Immature natural killer cell (primary cell): ENCODE data around the gene C2. TPM values are rescaled to one million over a fixed set of nuclear protein-coding genes. Genes with fewer than 3 reads are reported as not detected.
"Not testable (repeated sequence)": the region's sequence is repeated elsewhere in the genome, so short reads cannot be mapped to it uniquely, and the experiment has no call there.

Experiments
- DNase-seq, 3 donors: peaks; one replicate each; pipeline ENCODE4 v3.0.0; 2022; ENCODE audit warnings: mixed read lengths in 1 of 3
- H3K27ac Mint-ChIP-seq, 6 donors: one replicate each; pipeline ENCODE4 v1.8.0; 2020; ENCODE audit warnings: mixed read lengths in 6 of 6, mild to moderate bottlenecking in 5 of 6, inconsistent platforms in 4 of 6, moderate library complexity in 3 of 6
- H3K27me3 Mint-ChIP-seq, 3 donors: one replicate each; pipeline ENCODE4 v1.8.0; 2020 to 2021; ENCODE audit warnings: low read depth in 3 of 3, mild to moderate bottlenecking in 3 of 3, mixed read lengths in 3 of 3, moderate library complexity in 3 of 3, inconsistent platforms in 1 of 3
- H3K36me3 Mint-ChIP-seq, 3 donors: one replicate each; pipeline ENCODE4 v1.8.0; 2020; ENCODE audit warnings: mixed read lengths in 3 of 3, inconsistent platforms in 2 of 3, mild to moderate bottlenecking in 2 of 3
- H3K4me1 Mint-ChIP-seq, 2 donors: one replicate each; pipeline ENCODE4 v1.8.0; 2020; ENCODE audit warnings: inconsistent platforms in 2 of 2, mild to moderate bottlenecking in 2 of 2, mixed read lengths in 2 of 2, moderate library complexity in 1 of 2
- H3K4me3 Mint-ChIP-seq, 5 donors: one replicate each; pipeline ENCODE4 v1.8.0; 2020; ENCODE audit warnings: mild to moderate bottlenecking in 5 of 5, mixed read lengths in 5 of 5, inconsistent platforms in 3 of 5, moderate library complexity in 3 of 5
- H3K9me3 Mint-ChIP-seq, 6 donors: one replicate each; pipeline ENCODE4 v1.8.0; 2020; ENCODE audit warnings: mild to moderate bottlenecking in 6 of 6, mixed read lengths in 6 of 6, inconsistent platforms in 4 of 6, moderate library complexity in 3 of 6
- polyA plus RNA-seq, 3 donors: library from polyadenylated mRNA; unstranded; fragments of 300-500 nt; fragmentation: Illumina TruSeq; gene quantifications; one replicate each; pipeline ENCODE4 v1.2.3, GENCODE V29; 2021

C2 gene
- polyA plus RNA-seq, 3 donors from 2014 or later, result 0.74 TPM; not detected in 2

- Mint-ChIP-seq H3K27me3 (peaks cover 0 to 4% (median 2%) of the 10 kb centered on the region in 3 donors), H3K4me1 (no peaks in the 10 kb centered on the region), H3K36me3 (no peaks in the 10 kb centered on the region), H3K4me3 (no peak overlapping the region), H3K9me3 (no peaks in the 10 kb centered on the region), H3K27ac (no peak overlapping the region)
- DNase-seq, result no peak
Measured at GRCh38 chr6:31919624-31920303, 7.8 kb upstream of the C2 start.

DNA sequence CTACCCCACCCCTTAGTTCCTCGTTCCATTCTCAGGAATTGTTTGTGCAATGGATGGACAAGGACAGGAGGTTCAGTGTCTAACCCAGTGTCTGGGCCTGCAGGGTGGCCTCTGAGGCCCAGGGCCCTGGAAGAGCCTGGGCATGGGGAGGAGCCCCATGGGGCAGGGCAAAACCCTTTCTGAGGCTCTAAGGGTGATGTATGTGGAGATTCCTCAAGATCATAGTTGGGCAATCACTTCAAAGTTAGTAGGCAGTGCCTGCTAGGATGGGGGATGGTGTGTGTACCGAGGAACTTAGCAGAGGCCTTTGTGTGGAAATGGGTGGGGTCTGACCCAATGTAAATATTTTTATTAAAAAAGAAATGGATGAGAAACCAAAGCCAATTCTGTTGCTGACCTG lies 6.7 kb upstream of the C2 start:
- Mint-ChIP-seq H3K4me3 (no peak overlapping the region), H3K27ac (no peak overlapping the region), H3K27me3 (peaks cover 0 to 4% (median 2%) of the 10 kb centered on the region in 3 donors), H3K4me1 (no peaks in the 10 kb centered on the region), H3K9me3 (no peaks in the 10 kb centered on the region), H3K36me3 (no peaks in the 10 kb centered on the region)
- no peak for DNase-seq

GRCh38 chr6:31922942-31923341 lies 4.6 kb upstream of the C2 start:
- Mint-ChIP-seq H3K36me3 (no peaks in the 10 kb centered on the region), H3K4me1 (no peaks in the 10 kb centered on the region), H3K27me3 (peaks cover 0 to 5% (median 2%) of the 10 kb centered on the region in 3 donors), H3K4me3 (no peak overlapping the region), H3K9me3 (no peaks in the 10 kb centered on the region), H3K27ac (peak overlapping the region in 1 of 6 donors; percentile 43)
- DNase-seq, result peak in 1 of 3 donors; percentile 19

DNA sequence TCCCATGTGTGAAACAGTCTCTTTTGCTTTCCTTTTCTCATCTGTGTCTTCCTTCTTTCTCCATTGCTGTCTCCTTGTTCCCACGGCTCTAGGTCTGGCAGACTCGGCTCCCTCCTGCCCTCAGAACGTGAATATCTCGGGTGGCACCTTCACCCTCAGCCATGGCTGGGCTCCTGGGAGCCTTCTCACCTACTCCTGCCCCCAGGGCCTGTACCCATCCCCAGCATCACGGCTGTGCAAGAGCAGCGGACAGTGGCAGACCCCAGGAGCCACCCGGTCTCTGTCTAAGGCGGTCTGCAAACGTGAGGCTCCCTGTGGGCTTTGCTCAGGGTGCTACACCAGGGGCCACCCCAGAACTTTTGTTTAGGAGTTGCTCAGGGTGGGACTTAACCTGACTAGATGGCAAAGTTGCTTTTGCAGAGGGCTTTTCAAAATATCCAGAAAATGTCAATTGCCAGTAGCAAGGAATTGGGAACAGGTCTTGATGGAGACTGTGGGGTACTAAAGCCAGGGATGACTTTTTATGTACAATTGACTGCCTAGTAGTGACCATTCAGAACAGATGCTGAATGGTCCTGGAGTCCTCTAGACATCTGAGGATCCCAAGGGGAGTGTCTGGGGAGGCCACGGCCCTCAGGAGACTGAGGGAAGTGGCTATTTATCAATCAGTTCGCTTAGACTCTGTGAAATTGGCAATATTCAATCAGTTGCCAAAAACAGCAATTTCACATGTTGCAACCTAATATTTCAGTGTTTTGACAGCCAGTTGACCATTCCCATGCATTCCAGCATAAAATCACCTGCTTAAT lies 550 bp downstream of the C2 start:
- no peak for DNase-seq
- H3K27me3 Mint-ChIP-seq, result peaks cover 0 to 5% (median 2%) of the 10 kb centered on the region in 3 donors
- no peaks in the 10 kb centered on the region for H3K36me3 Mint-ChIP-seq
- H3K4me1 Mint-ChIP-seq, result no peaks in the 10 kb centered on the region
- H3K9me3 Mint-ChIP-seq, result no peaks in the 10 kb centered on the region
- no peak overlapping the region for H3K27ac Mint-ChIP-seq
- no peak overlapping the region for H3K4me3 Mint-ChIP-seq

DNA sequence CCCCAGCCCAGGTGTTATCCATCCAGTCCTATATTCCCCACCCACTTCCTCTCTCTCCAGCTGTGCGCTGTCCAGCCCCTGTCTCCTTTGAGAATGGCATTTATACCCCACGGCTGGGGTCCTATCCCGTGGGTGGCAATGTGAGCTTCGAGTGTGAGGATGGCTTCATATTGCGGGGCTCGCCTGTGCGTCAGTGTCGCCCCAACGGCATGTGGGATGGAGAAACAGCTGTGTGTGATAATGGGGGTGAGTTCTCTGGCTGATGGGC lies 1.1 kb downstream of the C2 start:
- Mint-ChIP-seq H3K27ac (no peak overlapping the region), H3K27me3 (peaks cover under 1 to 5% (median 2%) of the 10 kb centered on the region in 3 donors), H3K36me3 (no peaks in the 10 kb centered on the region), H3K4me3 (no peak overlapping the region), H3K4me1 (no peaks in the 10 kb centered on the region), H3K9me3 (no peaks in the 10 kb centered on the region)
- DNase-seq, result no peak

DNA sequence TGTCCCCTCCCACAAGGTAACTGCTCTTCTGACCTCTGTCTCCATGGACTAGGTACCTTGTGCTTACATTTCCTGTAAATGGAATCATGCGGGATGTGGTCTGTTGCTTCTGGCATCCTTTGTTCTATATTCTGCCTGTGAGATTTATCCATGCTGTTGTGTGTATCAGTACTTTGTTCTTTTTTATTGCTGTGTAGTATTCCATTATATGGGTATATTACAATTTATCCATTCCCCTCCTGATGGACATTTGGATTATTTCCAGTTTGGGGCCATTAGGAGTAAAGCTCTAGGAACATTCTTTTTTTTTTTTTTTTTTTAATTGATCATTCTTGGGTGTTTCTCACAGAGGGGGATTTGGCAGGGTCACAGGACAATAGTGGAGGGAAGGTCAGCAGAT lies 3.4 kb downstream of the C2 start:
- no peak overlapping the region for H3K27ac Mint-ChIP-seq
- H3K9me3 Mint-ChIP-seq, result no peaks in the 10 kb centered on the region
- no peak for DNase-seq
- no peaks in the 10 kb centered on the region for H3K36me3 Mint-ChIP-seq
- H3K4me3 Mint-ChIP-seq, result no peak overlapping the region
- no peaks in the 10 kb centered on the region for H3K4me1 Mint-ChIP-seq
- peaks cover 2 to 5% (median 2%) of the 10 kb centered on the region in 3 donors for H3K27me3 Mint-ChIP-seq

DNA sequence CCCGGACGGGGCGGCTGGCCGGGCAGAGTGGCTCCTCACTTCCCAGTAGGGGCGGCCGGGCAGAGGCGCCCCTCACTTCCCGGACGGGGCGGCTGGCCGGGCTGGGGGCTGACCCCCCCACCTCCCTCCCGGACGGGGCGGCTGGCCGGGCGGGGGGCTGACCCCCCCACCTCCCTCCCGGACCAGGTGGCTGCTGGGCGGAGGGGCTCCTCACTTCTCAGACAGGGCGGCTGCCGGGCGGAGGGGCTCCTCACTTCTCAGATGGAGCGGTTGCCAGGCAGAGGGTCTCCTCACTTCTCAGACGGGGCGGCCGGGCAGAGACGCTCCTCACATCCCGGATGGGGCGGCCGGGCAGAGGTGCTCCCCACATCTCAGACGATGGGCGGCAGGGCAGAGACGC lies 4.6 kb downstream of the C2 start:
- H3K9me3 Mint-ChIP-seq, DNase-seq, H3K4me3 Mint-ChIP-seq, H3K4me1 Mint-ChIP-seq, H3K27me3 Mint-ChIP-seq, H3K36me3 Mint-ChIP-seq, H3K27ac Mint-ChIP-seq: not testable (repeated sequence)

GRCh38 chr6:31933537-31933936 lies 6.0 kb downstream of the C2 start:
- no peak for DNase-seq
- Mint-ChIP-seq H3K27me3 (peaks cover 2% of the 10 kb centered on the region in 3 donors), H3K36me3 (no peaks in the 10 kb centered on the region), H3K4me1 (no peaks in the 10 kb centered on the region), H3K9me3 (no peaks in the 10 kb centered on the region), H3K27ac (no peak overlapping the region), H3K4me3 (no peak overlapping the region)

DNA sequence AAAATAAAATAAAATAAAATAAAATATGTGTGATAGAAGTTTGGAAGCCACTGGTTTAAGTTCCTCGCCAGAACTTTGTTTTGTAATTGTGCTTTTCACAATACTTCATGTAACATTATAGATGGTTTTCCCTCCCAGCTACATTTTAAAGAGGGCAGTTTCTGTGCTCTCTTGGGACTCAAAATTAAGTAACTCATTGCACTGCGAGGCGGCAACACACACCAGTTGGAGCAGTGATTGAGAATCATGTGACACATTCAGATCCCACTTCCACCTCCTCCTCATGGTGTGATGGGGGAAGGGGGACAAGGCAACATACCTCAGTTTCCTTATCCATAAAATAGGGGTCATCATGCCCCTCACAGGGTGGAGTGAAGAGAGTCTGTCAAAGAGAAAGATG lies 7.5 kb downstream of the C2 start:
- H3K36me3 Mint-ChIP-seq, result no peaks in the 10 kb centered on the region
- no peaks in the 10 kb centered on the region for H3K9me3 Mint-ChIP-seq
- peaks cover 0 to 2% (median 2%) of the 10 kb centered on the region in 3 donors for H3K27me3 Mint-ChIP-seq
- H3K4me1 Mint-ChIP-seq, result no peaks in the 10 kb centered on the region
- H3K27ac Mint-ChIP-seq, result no peak overlapping the region
- DNase-seq, result no peak
- no peak overlapping the region for H3K4me3 Mint-ChIP-seq

- no peak overlapping the region for H3K27ac Mint-ChIP-seq
Measured at GRCh38 chr6:31935823-31936222, 8.3 kb downstream of the C2 start.

DNA sequence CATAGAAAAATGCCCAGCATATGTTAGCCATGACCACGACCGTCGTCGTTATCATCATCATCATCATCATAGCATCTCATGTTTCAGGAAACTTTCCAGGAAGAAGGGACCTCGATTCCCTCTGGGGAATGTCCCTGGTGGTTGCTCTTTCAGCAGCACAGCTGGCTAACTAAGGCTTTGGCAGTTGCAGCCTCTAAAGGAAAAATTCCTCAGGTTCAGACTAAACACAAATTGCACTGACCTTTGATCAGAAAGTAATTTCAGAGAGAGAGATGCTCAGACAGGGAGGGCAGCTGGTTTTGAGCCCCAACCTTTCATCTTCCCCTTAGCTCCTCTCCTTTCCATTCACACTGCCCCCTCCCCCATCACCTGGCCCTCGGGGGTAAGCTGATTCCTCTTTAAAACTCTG lies 12.7 kb downstream of the C2 start:
- Mint-ChIP-seq H3K27me3 (peaks cover under 1 to 5% (median 4%) of the 10 kb centered on the region in 3 donors), H3K36me3 (peaks cover 0 to 3% (median 0%) of the 10 kb centered on the region in 3 donors), H3K9me3 (no peaks in the 10 kb centered on the region), H3K27ac (no peak overlapping the region), H3K4me1 (no peaks in the 10 kb centered on the region), H3K4me3 (no peak overlapping the region)
- DNase-seq, result no peak

More at GRCh38 chr6:31935823-31936222, 8.3 kb downstream of the C2 start:
- Mint-ChIP-seq H3K36me3 (no peaks in the 10 kb centered on the region), H3K9me3 (no peaks in the 10 kb centered on the region), H3K4me3 (no peak overlapping the region), H3K27me3 (peaks cover 2 to 4% (median 2%) of the 10 kb centered on the region in 3 donors), H3K4me1 (no peaks in the 10 kb centered on the region)
- DNase-seq, result no peak

GRCh38 chr6:31943742-31944141 lies 16.2 kb downstream of the C2 start:
- H3K27ac Mint-ChIP-seq, result no peak overlapping the region
- no peak overlapping the region for H3K4me3 Mint-ChIP-seq
- H3K9me3 Mint-ChIP-seq, result no peaks in the 10 kb centered on the region
- peaks cover 0 to 3% (median 0%) of the 10 kb centered on the region in 3 donors for H3K36me3 Mint-ChIP-seq
- DNase-seq, result no peak
- peaks cover 2 to 17% (median 9%) of the 10 kb centered on the region in 3 donors for H3K27me3 Mint-ChIP-seq
- no peaks in the 10 kb centered on the region for H3K4me1 Mint-ChIP-seq

DNA sequence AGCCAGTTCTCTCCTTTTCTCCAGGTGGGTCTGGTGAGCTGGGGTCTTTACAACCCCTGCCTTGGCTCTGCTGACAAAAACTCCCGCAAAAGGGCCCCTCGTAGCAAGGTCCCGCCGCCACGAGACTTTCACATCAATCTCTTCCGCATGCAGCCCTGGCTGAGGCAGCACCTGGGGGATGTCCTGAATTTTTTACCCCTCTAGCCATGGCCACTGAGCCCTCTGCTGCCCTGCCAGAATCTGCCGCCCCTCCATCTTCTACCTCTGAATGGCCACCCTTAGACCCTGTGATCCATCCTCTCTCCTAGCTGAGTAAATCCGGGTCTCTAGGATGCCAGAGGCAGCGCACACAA lies 17.6 kb downstream of the C2 start:
- peaks cover 0 to 3% (median 0%) of the 10 kb centered on the region in 3 donors for H3K36me3 Mint-ChIP-seq
- H3K4me1 Mint-ChIP-seq, result no peaks in the 10 kb centered on the region
- no peaks in the 10 kb centered on the region for H3K9me3 Mint-ChIP-seq
- DNase-seq, result no peak
- H3K27ac Mint-ChIP-seq, result no peak overlapping the region
- peaks cover 2 to 17% (median 9%) of the 10 kb centered on the region in 3 donors for H3K27me3 Mint-ChIP-seq
- H3K4me3 Mint-ChIP-seq, result no peak overlapping the region

- Mint-ChIP-seq H3K9me3 (no peaks in the 10 kb centered on the region), H3K4me3 (no peak within 1 kb of the TSS), H3K27ac (no peak within 1 kb of the TSS), H3K4me1 (no peaks in the 10 kb centered on the region), H3K27me3 (peaks cover 2 to 17% (median 9%) of the 10 kb centered on the region in 3 donors), H3K36me3 (peaks cover 0 to 3% (median 0%) of the 10 kb centered on the region in 3 donors)
- DNase-seq, result no peak
Measured at GRCh38 chr6:31945507-31946369, 18.2 kb downstream of the C2 start, which contains the start of gene CFB. Gene CFB, plus strand, starts transcription at chr6:31946095. Its CDS starts 127 bp downstream, at chr6:31946222.
